Neural cell (in vitro differentiated cells): ENCODE data around the gene ARFGAP3. TPM values are rescaled to one million over a fixed set of nuclear protein-coding genes. Genes with fewer than 3 reads are reported as not detected.

Experiments
- H2AFZ ChIP-seq: fragments of 200-600, 300-800 bp; sonication (generic), shearing (Covaris generic); 2 replicates; pipeline ENCODE4 v1.6.0; 2014; ENCODE audit warnings: low read depth, mild to moderate bottlenecking, antibody characterized with exemption, low read length, moderate library complexity
- H3F3A ChIP-seq: fragments of 200-600 bp; shearing (Covaris generic); 2 replicates; pipeline ENCODE4 v1.6.1; 2016; ENCODE audit warnings: mild to moderate bottlenecking, moderate library complexity, mixed read lengths, antibody characterized with exemption, low read length; ENCODE audit not compliant: insufficient read depth, poor library complexity, severe bottlenecking
- H3K27ac ChIP-seq: fragments of 200-600, 300-800 bp; sonication (generic), shearing (Covaris generic); 2 replicates; pipeline ENCODE4 v1.5.1; 2014; ENCODE audit warnings: mild to moderate bottlenecking, low read length, moderate library complexity
- H3K27me3 ChIP-seq: fragments of 300-800, 200-600 bp; sonication (generic), shearing (Covaris generic); 2 replicates; pipeline ENCODE4 v1.6.0; 2014; ENCODE audit warnings: mild to moderate bottlenecking, low read depth, low read length, moderate library complexity; ENCODE audit not compliant: insufficient read depth
- H3K36me3 ChIP-seq: fragments of 300-800, 200-600 bp; sonication (generic), shearing (Covaris generic); 2 replicates; pipeline ENCODE4 v1.5.1; 2014; ENCODE audit warnings: mild to moderate bottlenecking, antibody characterized with exemption, low read length, moderate library complexity; ENCODE audit not compliant: insufficient read depth
- H3K4me2 ChIP-seq: fragments of 300-800, 200-600 bp; sonication (generic), shearing (Covaris generic); 2 replicates; pipeline ENCODE4 v1.6.0; 2014; ENCODE audit warnings: mild to moderate bottlenecking, low read length
- H3K4me3 ChIP-seq: fragments of 300-800, 200-600 bp; sonication (generic), shearing (Covaris generic); 2 replicates; pipeline ENCODE4 v1.5.1; 2014; ENCODE audit warnings: mild to moderate bottlenecking, low read length, moderate library complexity
- H3K79me2 ChIP-seq: fragments of 200-600 bp; shearing (Covaris generic); replicated peaks from 2 replicates; pipeline ENCODE4 v1.6.0; 2014; ENCODE audit warnings: mild to moderate bottlenecking, low read length, moderate library complexity; ENCODE audit not compliant: insufficient read depth
- H3K9ac ChIP-seq: fragments of 300-800, 200-600 bp; sonication (generic), shearing (Covaris generic); 2 replicates; pipeline ENCODE4 v1.6.1; 2016; ENCODE audit warnings: mild to moderate bottlenecking, low read length, mixed read lengths
- H3K9me2 ChIP-seq: fragments of 200-600 bp; shearing (Covaris generic); 2 replicates; pipeline ENCODE4 v1.6.1; 2016; ENCODE audit warnings: mild to moderate bottlenecking, low read length, mixed read lengths; ENCODE audit not compliant: insufficient read depth
- H3K9me3 ChIP-seq: fragments of 200-600, 300-800 bp; sonication (generic), shearing (Covaris generic); 2 replicates; pipeline ENCODE4 v1.6.1; 2016; ENCODE audit warnings: mild to moderate bottlenecking, mixed run types, low read length, moderate library complexity, mixed read lengths
- H4K20me1 ChIP-seq: fragments of 200-600 bp; shearing (Covaris generic); 2 replicates; pipeline ENCODE4 v1.6.1; 2016; ENCODE audit warnings: mild to moderate bottlenecking, mixed run types; ENCODE audit not compliant: insufficient read depth
- EP300 ChIP-seq: fragments of 450-650 bp; conservative IDR thresholded peaks from 2 replicates; pipeline ENCODE4 v1.6.1; 2014; ENCODE audit warnings: antibody characterized with exemption, mild to moderate bottlenecking, moderate library complexity; ENCODE audit not compliant: poor library complexity, severe bottlenecking
- EZH2 ChIP-seq: fragments of 200-600, 300-800 bp; shearing (Covaris generic), sonication (generic); IDR thresholded peaks from 2 replicates; pipeline ENCODE4 v1.6.1; 2014; ENCODE audit warnings: antibody characterized with exemption, low read length, borderline replicate concordance, mild to moderate bottlenecking; ENCODE audit not compliant: insufficient read depth, poor library complexity, severe bottlenecking
- MXI1 ChIP-seq: fragments of 450-650 bp; conservative IDR thresholded peaks from 2 replicates; pipeline ENCODE4 v1.6.1; 2014; ENCODE audit warnings: antibody characterized with exemption, mild to moderate bottlenecking; ENCODE audit not compliant: poor library complexity, severe bottlenecking
- POLR2AphosphoS5 ChIP-seq: IDR thresholded peaks from 2 replicates; pipeline ENCODE4 v1.6.1; 2012
- RAD21 ChIP-seq: fragments of 450-650 bp; conservative IDR thresholded peaks from 2 replicates; pipeline ENCODE4 v1.6.1; 2014; ENCODE audit warnings: antibody characterized with exemption, mild to moderate bottlenecking, moderate library complexity
- SMC3 ChIP-seq: fragments of 450-650 bp; conservative IDR thresholded peaks from 2 replicates; pipeline ENCODE4 v1.6.1; 2014; ENCODE audit warnings: antibody characterized with exemption, mild to moderate bottlenecking, moderate library complexity; ENCODE audit not compliant: poor library complexity
- TAF1 ChIP-seq: IDR thresholded peaks from 2 replicates; pipeline ENCODE4 v1.6.1; 2012; ENCODE audit warnings: low read depth
- polyA plus RNA-seq: library from polyadenylated mRNA; depleted of rRNA; stranded (reverse); fragments of >200 nt; gene quantifications from 2 replicates; pipeline ENCODE4 v1.2.3, GENCODE V29; 2014
- TF ChIP-seq, protein P1 (sequence below): fragments of 450-650 bp; IDR thresholded peaks from 2 replicates; pipeline ENCODE4 v1.5.1; 2014; ENCODE audit warnings: antibody characterized with exemption, mild to moderate bottlenecking, moderate library complexity; ENCODE audit not compliant: poor library complexity, severe bottlenecking
- TF ChIP-seq, protein P2 (sequence below): IDR thresholded peaks from 2 replicates; pipeline ENCODE4 v1.6.1; 2012; ENCODE audit warnings: borderline replicate concordance

ARFGAP3 gene
- polyA plus RNA-seq, 1 donor from 2014 or later, result 80.7 TPM

DNA sequence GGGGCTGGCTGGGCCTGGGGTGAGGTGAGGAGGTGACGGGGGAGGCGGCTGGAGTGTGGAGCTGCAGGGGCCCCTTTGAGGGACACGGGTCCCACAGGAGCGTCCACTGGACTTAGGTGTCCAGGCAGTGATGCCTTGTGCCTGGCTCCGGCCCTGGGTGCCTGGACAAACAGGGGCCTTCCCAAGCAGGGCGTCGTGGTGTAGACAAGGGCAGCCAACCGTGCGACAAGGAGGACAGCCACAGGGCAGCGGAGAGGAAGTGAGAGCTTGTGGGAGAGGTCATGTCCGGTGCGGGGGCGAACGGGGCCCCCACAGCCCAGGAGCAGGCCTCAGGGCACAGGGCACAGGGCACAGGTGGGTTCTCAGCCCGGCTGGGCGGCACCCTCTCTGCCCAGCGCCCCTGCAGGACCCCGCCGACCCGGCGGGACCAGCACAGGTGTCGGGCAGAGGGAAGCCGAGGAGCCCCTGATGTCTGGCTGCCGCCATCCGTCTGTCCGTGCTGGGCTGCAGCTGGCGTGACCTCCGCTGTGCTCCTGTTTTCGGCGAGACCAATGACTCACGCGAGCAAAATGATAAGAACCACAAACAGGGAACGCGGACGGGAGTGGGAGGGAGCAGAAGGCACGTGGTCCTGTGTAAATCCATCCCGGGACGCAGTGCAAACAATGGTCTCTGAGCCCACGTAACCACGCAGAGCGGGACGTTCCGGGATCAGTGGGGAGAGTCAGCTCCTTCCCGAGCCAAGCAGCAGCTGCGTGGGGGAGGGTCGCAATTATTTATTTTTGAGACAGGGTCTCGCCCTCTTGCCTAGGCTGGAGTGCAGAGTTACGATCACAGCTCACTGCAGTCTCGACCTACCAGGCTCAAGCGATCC, 87.3 kb downstream of the ARFGAP3 start:
- no peaks in the 10 kb centered on the region for H4K20me1 ChIP-seq
- H3K27me3 ChIP-seq, result no peaks in the 10 kb centered on the region
- no peaks in the 10 kb centered on the region for H3K9me3 ChIP-seq
- no peak overlapping the region for H3K9ac ChIP-seq
- no peaks in the 10 kb centered on the region for H3F3A ChIP-seq
- H3K4me2 ChIP-seq, result no peak overlapping the region
- H3K79me2 ChIP-seq, result no peaks in the 10 kb centered on the region
- no peaks in the 10 kb centered on the region for H3K9me2 ChIP-seq
- H3K4me3 ChIP-seq, result no peak overlapping the region
- H3K27ac ChIP-seq, result no peak overlapping the region
- TF ChIP-seq POLR2AphosphoS5 (no peak), SMC3 (no peak), TAF1 (no peak), RAD21 (no peak), EP300 (no peak), MXI1 (no peak), EZH2 (no peak)
- TF ChIP-seq, protein P1, sequence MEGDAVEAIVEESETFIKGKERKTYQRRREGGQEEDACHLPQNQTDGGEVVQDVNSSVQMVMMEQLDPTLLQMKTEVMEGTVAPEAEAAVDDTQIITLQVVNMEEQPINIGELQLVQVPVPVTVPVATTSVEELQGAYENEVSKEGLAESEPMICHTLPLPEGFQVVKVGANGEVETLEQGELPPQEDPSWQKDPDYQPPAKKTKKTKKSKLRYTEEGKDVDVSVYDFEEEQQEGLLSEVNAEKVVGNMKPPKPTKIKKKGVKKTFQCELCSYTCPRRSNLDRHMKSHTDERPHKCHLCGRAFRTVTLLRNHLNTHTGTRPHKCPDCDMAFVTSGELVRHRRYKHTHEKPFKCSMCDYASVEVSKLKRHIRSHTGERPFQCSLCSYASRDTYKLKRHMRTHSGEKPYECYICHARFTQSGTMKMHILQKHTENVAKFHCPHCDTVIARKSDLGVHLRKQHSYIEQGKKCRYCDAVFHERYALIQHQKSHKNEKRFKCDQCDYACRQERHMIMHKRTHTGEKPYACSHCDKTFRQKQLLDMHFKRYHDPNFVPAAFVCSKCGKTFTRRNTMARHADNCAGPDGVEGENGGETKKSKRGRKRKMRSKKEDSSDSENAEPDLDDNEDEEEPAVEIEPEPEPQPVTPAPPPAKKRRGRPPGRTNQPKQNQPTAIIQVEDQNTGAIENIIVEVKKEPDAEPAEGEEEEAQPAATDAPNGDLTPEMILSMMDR, result no peak
- TF ChIP-seq, protein P2, sequence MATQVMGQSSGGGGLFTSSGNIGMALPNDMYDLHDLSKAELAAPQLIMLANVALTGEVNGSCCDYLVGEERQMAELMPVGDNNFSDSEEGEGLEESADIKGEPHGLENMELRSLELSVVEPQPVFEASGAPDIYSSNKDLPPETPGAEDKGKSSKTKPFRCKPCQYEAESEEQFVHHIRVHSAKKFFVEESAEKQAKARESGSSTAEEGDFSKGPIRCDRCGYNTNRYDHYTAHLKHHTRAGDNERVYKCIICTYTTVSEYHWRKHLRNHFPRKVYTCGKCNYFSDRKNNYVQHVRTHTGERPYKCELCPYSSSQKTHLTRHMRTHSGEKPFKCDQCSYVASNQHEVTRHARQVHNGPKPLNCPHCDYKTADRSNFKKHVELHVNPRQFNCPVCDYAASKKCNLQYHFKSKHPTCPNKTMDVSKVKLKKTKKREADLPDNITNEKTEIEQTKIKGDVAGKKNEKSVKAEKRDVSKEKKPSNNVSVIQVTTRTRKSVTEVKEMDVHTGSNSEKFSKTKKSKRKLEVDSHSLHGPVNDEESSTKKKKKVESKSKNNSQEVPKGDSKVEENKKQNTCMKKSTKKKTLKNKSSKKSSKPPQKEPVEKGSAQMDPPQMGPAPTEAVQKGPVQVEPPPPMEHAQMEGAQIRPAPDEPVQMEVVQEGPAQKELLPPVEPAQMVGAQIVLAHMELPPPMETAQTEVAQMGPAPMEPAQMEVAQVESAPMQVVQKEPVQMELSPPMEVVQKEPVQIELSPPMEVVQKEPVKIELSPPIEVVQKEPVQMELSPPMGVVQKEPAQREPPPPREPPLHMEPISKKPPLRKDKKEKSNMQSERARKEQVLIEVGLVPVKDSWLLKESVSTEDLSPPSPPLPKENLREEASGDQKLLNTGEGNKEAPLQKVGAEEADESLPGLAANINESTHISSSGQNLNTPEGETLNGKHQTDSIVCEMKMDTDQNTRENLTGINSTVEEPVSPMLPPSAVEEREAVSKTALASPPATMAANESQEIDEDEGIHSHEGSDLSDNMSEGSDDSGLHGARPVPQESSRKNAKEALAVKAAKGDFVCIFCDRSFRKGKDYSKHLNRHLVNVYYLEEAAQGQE, result no peak
- H2AFZ ChIP-seq, result no peak overlapping the region
- H3K36me3 ChIP-seq, result no peaks in the 10 kb centered on the region

DNA sequence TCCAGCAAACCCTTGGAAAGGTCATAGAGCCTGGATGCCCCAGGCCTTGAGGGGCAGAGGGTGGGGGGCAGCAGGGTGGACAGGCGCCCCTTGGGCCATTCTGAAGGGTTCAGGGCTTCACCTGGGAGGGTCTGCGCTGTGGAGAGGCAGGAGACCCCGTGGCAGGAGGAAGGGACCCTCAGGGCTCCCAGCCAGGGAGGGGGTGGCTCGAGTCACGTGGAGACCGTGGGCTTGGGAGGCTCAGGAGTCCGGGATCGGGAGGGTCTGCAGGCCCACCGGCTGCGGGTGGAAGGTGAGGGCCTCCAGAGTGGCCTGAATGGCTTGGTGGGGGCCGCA, 87.9 kb downstream of the ARFGAP3 start:
- Histone ChIP-seq H4K20me1 (no peaks in the 10 kb centered on the region), H3K27me3 (no peaks in the 10 kb centered on the region), H3K4me2 (no peak overlapping the region), H3K4me3 (no peak overlapping the region), H3F3A (no peaks in the 10 kb centered on the region), H3K79me2 (no peaks in the 10 kb centered on the region), H3K27ac (no peak overlapping the region), H3K36me3 (no peaks in the 10 kb centered on the region), H3K9me2 (no peaks in the 10 kb centered on the region), H2AFZ (no peak overlapping the region), H3K9ac (no peak overlapping the region), H3K9me3 (no peaks in the 10 kb centered on the region)
- TF ChIP-seq, protein P1, result no peak
- TF ChIP-seq, protein P2, result no peak
- no peak for TF ChIP-seq TAF1
- no peak for TF ChIP-seq POLR2AphosphoS5
- no peak for TF ChIP-seq EP300
- TF ChIP-seq EZH2, result no peak
- no peak for TF ChIP-seq RAD21
- TF ChIP-seq MXI1, result no peak
- no peak for TF ChIP-seq SMC3
